Measurements from ENCODE around the gene NINJ2.

DNA sequence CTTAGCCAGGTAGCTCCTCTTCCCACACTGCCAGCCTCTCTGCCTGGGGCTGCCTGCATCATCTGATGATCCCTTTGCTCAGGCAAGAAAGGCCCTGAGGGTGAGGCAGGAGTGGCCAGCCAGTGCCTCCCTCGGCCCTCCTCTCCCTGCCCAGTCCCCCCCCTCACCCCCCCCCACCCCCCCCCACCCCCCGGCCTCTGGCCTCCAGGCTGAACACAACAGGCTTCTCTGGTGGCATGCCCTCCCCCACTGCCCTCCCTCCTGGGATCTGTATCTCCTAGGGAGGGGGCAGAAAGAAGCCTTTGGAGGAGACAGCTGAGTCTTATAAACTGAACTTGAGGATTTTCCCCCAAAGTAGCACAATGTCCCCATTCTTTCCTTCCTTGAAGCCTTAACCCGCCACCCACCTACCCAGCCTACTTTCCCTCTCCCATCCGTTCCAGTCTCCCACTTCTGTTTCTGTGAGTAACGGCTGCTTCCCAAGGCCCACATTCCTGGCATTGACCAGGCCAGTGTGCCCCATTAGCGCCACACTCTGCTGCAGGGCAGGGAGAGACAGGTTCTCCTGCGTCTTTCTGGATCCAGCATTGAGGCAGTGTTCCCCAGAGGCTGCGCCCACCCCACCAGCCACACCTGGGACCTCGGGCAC lies 121.4 kb downstream of the NINJ2 start:
- TF ChIP-seq, protein P1, sequence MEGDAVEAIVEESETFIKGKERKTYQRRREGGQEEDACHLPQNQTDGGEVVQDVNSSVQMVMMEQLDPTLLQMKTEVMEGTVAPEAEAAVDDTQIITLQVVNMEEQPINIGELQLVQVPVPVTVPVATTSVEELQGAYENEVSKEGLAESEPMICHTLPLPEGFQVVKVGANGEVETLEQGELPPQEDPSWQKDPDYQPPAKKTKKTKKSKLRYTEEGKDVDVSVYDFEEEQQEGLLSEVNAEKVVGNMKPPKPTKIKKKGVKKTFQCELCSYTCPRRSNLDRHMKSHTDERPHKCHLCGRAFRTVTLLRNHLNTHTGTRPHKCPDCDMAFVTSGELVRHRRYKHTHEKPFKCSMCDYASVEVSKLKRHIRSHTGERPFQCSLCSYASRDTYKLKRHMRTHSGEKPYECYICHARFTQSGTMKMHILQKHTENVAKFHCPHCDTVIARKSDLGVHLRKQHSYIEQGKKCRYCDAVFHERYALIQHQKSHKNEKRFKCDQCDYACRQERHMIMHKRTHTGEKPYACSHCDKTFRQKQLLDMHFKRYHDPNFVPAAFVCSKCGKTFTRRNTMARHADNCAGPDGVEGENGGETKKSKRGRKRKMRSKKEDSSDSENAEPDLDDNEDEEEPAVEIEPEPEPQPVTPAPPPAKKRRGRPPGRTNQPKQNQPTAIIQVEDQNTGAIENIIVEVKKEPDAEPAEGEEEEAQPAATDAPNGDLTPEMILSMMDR (IDR thresholded peaks at IDR 0.05; ENCODE audit: low read depth, low read length): no peak
- TF ChIP-seq EZH2phosphoT487 (IDR thresholded peaks at IDR 0.05; ENCODE audit: low read depth): no peak

All from OCI-LY3 (cell line).